Embryonic facial prominence (tissue), 1 donor: ENCODE measurements around the gene PTPRT.

Experiments used
- DNase-seq: peaks from one replicate; pipeline ENCODE4 v3.0.0-alpha.2; 2016; ENCODE audit errors: extremely low spot score

The PTPRT gene

GRCh38 chr20:42714298-42715141 is 475.2 kb downstream of the PTPRT start:
- no peak for DNase-seq

- DNase-seq: no peak
Observed at GRCh38 chr20:42708266-42708665, 481.4 kb downstream of the PTPRT start.

DNA sequence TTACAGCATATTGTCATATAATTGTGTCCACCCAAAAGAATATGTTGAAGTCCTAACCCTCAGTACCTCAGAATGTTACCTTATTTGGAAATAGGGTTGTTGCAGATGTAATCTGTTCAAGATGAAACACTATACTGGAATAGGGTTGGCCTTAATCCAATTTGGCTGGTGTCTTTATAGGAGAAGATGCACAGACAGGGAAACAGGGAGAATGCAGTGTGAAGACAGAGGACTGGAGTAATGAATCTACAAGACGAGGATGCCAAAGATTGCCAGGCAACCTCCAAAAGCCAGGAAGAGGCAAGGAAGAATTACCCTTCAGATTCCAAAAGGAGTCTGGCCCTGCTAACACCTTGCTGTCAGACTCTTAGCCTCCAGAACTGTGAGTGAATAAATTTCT is 482.9 kb downstream of the PTPRT start:
- DNase-seq: no peak

- no peak for DNase-seq
Observed at GRCh38 chr20:42705550-42705949, 484.2 kb downstream of the PTPRT start.

GRCh38 chr20:42703744-42704143 is 486.0 kb downstream of the PTPRT start:
- DNase-seq: no peak

- DNase-seq: no peak
Observed at GRCh38 chr20:42701948-42702347, 487.8 kb downstream of the PTPRT start.

- DNase-seq: no peak
Observed at GRCh38 chr20:42700372-42700771, 489.3 kb downstream of the PTPRT start.

- no peak for DNase-seq
Observed at GRCh38 chr20:42697962-42698361, 491.7 kb downstream of the PTPRT start.

GRCh38 chr20:42690842-42691437 is 498.8 kb downstream of the PTPRT start:
- no peak for DNase-seq

DNA sequence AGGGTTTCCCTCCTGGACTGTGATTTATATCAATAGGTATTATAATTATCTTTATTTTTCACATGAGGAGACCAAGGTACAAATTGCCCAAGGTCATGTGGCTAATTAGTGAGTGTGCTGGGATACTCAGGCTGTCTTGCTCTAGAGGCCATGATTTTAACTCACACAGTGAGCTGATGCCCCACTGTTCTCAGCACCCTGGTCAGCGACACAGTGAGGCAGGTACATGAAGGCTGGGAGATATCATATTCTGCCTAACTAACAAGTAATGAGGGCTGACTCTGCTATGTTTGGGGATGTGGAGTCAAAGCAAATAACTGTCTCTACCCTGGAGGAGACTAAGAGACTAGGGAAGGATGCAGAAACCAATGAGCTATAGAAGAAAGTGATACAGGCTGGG is 501.1 kb downstream of the PTPRT start:
- DNase-seq: no peak

DNA sequence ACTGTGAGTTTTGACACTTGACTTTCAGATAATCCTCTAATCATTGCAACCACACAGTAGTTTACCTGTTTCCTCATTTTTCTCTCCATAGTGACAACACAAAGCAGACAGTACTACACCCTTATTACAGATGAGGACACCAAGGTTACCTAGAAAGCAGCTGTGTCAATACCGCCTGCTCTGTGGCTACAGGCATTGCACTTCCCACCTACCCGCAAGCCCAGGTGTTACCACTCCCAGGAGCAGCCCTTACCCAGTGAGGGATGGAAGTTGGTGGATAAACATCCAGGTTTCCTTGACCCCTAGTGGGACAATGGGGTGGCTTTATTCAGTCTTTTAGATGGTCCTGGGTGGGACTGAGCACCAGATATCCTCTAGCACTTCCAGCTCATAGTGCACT is 503.6 kb downstream of the PTPRT start:
- DNase-seq: no peak

GRCh38 chr20:42678895-42679294 is 510.8 kb downstream of the PTPRT start:
- DNase-seq: no peak

DNA sequence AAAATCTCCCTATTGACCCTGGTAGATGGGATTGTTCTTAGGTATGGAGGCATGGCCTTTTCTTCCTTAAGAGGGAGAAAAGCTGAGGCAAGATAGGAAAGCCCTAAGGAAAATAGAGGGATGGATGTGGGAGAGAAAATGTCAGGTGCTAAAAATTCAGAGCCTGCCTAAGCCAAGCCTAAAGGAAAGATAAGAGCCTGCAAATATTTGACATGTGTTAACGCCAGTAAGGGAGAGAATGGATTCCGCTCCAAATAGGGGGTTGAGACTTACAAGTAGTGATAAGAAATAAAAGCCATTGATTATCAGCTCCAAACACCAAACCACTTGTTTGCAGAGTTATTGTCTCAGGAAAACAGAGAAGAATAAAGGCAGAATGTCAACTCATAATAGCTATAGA is 533.6 kb downstream of the PTPRT start:
- no peak for DNase-seq

GRCh38 chr20:42652266-42652665 is 537.4 kb downstream of the PTPRT start:
- peak; percentile 25 for DNase-seq

- no peak for DNase-seq
Observed at GRCh38 chr20:42650191-42650746, 539.4 kb downstream of the PTPRT start.

GRCh38 chr20:42649748-42650147 is 540.0 kb downstream of the PTPRT start:
- no peak for DNase-seq

GRCh38 chr20:42646250-42646649 is 543.5 kb downstream of the PTPRT start:
- DNase-seq: no peak

- no peak for DNase-seq
Observed at GRCh38 chr20:42641886-42642285, 547.8 kb downstream of the PTPRT start.

DNA sequence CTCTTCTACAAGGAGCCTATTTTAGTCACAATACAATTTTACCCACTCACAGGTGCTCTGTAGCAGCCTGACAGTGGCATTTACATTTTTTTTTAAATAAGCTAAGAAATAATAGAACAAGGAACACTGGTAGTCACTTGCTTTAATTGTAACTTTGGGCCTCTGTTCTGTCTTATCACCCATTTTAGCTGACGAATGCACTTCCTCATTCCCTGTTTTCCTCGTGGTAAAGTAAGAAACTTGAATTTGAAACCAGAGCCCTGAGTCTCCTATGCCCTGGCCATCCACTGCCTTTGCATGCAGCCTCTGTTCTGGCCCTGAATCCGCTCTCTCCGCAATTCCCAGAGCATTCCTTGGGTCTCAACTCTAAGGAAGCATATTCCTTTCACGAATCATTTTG is 550.6 kb downstream of the PTPRT start:
- DNase-seq: no peak

- no peak for DNase-seq
Observed at GRCh38 chr20:42635699-42636411, 553.9 kb downstream of the PTPRT start.

DNA sequence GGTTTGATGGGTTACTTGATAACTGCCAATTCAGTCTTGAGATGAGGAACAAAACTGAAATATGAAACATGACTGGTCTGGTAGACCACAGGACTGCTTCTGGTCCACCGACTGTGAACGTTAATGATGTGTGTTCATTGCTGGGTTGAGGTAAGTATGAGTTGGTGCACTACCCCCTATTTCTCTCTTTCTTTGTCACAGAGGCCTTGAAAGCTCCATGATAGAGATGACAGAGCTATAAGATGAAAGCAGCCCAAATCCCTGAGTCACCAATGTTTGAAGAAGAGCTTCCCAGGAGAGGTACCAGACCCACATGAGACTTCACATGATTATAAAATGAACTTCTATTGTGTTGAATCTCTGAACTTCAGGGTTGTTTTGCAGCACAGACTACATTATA is 555.5 kb downstream of the PTPRT start:
- DNase-seq: no peak

DNA sequence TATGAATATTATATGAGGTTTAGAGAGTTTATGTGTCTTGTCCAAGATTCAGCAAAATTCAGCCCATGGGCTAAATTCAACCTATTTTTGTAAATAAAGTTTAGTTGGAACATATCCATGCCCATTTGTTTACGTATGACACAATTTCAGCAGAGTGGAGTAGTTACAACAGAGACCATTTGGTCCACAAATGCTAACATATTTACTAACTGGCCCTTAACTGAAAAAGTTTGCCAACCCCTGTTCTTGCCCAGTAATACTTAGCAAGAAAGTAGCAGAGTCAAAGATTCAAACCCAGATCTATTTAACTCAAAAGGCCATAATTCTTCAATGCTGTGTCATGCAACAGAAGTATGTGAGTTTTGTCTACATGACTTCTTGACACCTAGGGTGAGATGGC is 561.0 kb downstream of the PTPRT start:
- no peak for DNase-seq

DNA sequence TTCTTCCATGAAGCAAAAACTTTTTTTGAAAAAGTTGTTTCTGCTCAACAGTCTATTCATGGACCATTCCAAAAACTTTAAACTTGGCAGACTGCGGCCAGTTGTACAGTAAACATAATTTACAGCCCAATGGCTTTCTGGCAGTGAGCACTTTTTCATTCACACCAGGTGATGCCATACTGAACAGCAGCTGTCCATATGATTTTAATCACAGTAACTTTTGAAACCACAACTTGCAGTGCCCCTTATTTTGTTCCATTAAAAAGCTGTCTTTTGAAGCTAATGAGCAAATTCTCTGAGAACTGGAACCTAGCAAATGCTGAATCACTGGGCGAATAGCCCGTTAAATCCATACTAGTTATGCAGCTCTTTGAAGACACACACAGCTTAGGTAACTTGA is 576.6 kb downstream of the PTPRT start:
- peak; percentile 62 for DNase-seq
